Progenitor cell of endocrine pancreas (in vitro differentiated cells): ENCODE data around the gene IQGAP1. TPM values are rescaled to one million over a fixed set of nuclear protein-coding genes. Genes with fewer than 3 reads are reported as not detected.
"Not testable (repeated sequence)": the region's sequence is repeated elsewhere in the genome, so short reads cannot be mapped to it uniquely, and the experiment has no call there.

Experiments
- DNase-seq: peaks from one replicate; pipeline ENCODE4 v3.0.0; 2021; ENCODE audit warnings: low spot score; ENCODE audit not compliant: unreplicated experiment
- H3K27ac Mint-ChIP-seq: 2 replicates; pipeline ENCODE4 v1.8.0; 2021; ENCODE audit warnings: mild to moderate bottlenecking, moderate library complexity, mixed read lengths
- H3K27me3 Mint-ChIP-seq: 2 replicates; pipeline ENCODE4 v1.8.0; 2021; ENCODE audit warnings: mixed read lengths
- H3K36me3 Mint-ChIP-seq: 2 replicates; pipeline ENCODE4 v1.8.0; 2022; ENCODE audit warnings: mixed read lengths; ENCODE audit not compliant: insufficient read depth
- H3K4me1 Mint-ChIP-seq: 2 replicates; pipeline ENCODE4 v1.8.0; 2021; ENCODE audit warnings: low read depth, mixed read lengths
- H3K4me3 Mint-ChIP-seq: 2 replicates; pipeline ENCODE4 v1.8.0; 2021; ENCODE audit warnings: low read depth, mild to moderate bottlenecking, moderate library complexity, mixed read lengths
- H3K9me3 Mint-ChIP-seq: 2 replicates; pipeline ENCODE4 v1.8.0; 2021; ENCODE audit warnings: low read depth, mixed read lengths
- total RNA-seq: library from RNA; stranded (reverse); gene quantifications from 2 replicates; pipeline ENCODE4 v1.2.1, GENCODE V29; 2021
- TF ChIP-seq, protein P1 (sequence below): fragments of 200-600 bp; sonication (generic); IDR thresholded peaks from one replicate; pipeline ENCODE4 v1.5.0; 2021; ENCODE audit warnings: antibody characterized with exemption, mild to moderate bottlenecking; ENCODE audit not compliant: unreplicated experiment

The IQGAP1 gene
- total RNA-seq, 1 donor from 2014 or later, result 141 TPM

DNA sequence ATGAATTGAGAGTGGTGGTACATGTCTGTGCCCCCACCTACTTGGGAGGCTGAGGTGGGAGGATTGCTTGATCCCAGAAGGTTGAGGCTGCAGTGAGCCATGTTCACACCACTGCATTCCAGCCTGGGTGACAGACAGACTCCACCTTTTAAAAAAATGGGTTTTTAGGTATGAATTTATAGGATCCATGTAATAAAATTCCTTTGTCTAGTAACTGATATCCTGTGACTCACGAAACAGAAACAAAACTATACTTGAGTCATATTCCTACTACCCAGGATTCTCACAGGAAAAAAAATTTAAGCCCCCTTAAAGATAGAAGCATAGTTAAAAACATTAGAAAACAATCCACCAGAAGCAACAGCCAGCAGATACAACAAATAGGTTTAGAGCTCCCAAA lies 131.6 kb downstream of the IQGAP1 start:
- Mint-ChIP-seq H3K9me3 (no peaks in the 10 kb centered on the region), H3K27ac (no peak overlapping the region), H3K4me1 (peaks cover 1% of the 10 kb centered on the region), H3K27me3 (no peaks in the 10 kb centered on the region), H3K36me3 (no peaks in the 10 kb centered on the region), H3K4me3 (no peak overlapping the region)
- TF ChIP-seq, protein P1, sequence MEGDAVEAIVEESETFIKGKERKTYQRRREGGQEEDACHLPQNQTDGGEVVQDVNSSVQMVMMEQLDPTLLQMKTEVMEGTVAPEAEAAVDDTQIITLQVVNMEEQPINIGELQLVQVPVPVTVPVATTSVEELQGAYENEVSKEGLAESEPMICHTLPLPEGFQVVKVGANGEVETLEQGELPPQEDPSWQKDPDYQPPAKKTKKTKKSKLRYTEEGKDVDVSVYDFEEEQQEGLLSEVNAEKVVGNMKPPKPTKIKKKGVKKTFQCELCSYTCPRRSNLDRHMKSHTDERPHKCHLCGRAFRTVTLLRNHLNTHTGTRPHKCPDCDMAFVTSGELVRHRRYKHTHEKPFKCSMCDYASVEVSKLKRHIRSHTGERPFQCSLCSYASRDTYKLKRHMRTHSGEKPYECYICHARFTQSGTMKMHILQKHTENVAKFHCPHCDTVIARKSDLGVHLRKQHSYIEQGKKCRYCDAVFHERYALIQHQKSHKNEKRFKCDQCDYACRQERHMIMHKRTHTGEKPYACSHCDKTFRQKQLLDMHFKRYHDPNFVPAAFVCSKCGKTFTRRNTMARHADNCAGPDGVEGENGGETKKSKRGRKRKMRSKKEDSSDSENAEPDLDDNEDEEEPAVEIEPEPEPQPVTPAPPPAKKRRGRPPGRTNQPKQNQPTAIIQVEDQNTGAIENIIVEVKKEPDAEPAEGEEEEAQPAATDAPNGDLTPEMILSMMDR, result no peak
- no peak for DNase-seq

DNA sequence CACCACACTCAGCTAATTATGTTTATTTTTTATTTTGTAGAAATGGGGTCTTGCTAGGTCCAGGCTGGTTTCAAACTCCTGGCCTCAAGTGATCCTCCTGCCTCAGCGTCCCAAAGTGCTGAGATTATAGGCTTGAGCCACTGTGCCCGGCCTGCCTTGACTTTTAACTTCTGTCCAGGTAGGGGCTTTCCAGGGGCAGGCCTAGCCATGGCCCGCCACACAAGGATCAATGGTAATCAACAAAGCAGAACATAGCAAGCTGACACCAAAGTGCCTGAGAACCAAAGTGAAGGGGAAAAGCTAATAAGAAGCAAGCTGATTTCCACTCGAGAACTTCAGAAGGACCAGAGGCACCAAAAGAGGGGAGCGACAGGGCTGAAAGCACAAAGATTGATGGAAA lies 132.3 kb downstream of the IQGAP1 start:
- no peaks in the 10 kb centered on the region for H3K27me3 Mint-ChIP-seq
- no peak overlapping the region for H3K4me3 Mint-ChIP-seq
- TF ChIP-seq, protein P1, result no peak
- no peak overlapping the region for H3K27ac Mint-ChIP-seq
- DNase-seq, result no peak
- H3K4me1 Mint-ChIP-seq, result peaks cover 1% of the 10 kb centered on the region
- H3K9me3 Mint-ChIP-seq, result no peaks in the 10 kb centered on the region
- H3K36me3 Mint-ChIP-seq, result no peaks in the 10 kb centered on the region

DNA sequence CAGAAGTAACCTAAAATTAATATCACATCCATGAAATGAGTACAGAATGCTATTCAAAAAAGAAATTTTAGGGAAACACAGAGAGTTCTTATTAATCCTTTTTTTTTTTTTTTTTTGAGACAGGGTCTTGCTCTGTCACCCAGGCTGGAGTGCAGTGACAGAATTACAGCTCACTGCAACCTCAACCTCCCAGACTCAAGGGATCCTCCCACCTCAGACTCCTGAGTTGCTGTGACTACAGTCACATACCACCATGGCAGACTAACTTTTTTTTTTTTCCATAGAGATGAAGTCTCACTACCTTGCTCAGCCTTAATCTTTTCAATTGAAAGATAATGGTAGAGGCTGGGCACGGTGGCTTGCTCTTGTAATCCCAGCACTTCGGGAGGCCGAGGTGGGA lies 135.3 kb downstream of the IQGAP1 start:
- no peak overlapping the region for H3K27ac Mint-ChIP-seq
- no peaks in the 10 kb centered on the region for H3K36me3 Mint-ChIP-seq
- H3K27me3 Mint-ChIP-seq, result peaks cover 3% of the 10 kb centered on the region
- peaks cover 1% of the 10 kb centered on the region for H3K4me1 Mint-ChIP-seq
- no peaks in the 10 kb centered on the region for H3K9me3 Mint-ChIP-seq
- H3K4me3 Mint-ChIP-seq, result no peak overlapping the region
- no peak for DNase-seq
- TF ChIP-seq, protein P1, result no peak

DNA sequence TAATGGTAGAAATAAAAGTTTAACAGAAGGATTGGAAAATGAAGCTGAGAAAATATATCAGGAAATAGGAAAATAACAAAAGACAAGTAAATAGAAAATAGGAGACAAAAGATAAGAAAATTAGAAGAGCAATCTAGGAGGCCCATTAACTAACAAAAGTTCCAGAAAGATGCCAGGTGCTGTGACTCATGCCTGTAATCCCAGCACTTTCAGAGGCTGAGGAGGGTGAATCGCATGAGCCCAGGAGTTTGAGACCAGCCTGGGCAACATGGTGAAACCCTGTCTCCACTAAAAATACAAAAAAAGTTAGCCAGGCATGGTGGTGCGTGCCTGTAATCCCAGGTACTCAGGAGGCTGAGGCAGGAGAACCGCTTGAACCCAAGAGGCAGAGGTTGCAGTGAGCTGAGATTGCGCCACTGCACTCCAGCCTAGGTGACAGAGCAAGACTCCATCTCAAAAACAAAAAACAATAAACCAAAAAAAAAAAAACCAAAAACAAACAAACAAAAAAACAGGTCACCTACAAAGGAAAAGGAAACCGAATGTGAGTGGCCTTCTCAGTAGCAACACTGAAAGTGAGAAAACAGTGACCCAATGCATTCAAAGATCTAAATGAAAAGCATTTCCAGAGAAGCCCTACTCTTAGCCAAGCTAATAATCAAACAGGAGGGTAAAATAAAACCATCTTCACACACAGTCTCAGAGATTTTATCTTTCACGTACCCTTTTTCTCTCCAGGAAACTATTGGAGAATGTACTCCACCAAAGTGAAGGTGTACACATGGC lies 136.2 kb downstream of the IQGAP1 start:
- DNase-seq, H3K4me3 Mint-ChIP-seq, H3K4me1 Mint-ChIP-seq, H3K27me3 Mint-ChIP-seq, H3K27ac Mint-ChIP-seq, H3K36me3 Mint-ChIP-seq, H3K9me3 Mint-ChIP-seq: not testable (repeated sequence)

DNA sequence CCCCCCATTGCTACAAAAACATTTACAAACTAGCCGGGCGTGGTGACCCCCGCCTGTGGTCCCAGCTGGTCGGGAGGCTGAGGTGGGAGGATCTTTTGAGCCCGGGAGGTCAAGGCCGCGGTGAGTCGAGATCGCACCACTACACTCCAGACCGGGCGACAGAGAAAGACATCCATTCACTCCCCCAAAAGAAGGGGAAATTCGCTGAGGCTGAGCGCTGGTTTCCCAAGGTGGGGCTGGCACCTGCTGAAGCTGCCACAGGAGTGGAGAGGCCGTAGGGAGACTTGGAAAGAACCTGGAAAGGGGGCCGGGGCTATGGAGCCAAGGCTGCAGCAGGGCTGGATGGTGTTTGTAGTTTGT lies 140.9 kb downstream of the IQGAP1 start:
- Mint-ChIP-seq H3K36me3 (no peaks in the 10 kb centered on the region), H3K27me3 (peaks cover 3% of the 10 kb centered on the region), H3K4me3 (peak overlapping the region; percentile 84), H3K9me3 (no peaks in the 10 kb centered on the region), H3K4me1 (peaks cover 10% of the 10 kb centered on the region), H3K27ac (peak overlapping the region; percentile 94)
- no peak for DNase-seq
- TF ChIP-seq, protein P1, result no peak
